ENCODE data around the gene PARD3B. TPM values are rescaled to one million over a fixed set of nuclear protein-coding genes. Genes with fewer than 3 reads are reported as not detected.
A peak's percentile ranks its signal among the peaks of the same experiment; 100 is the strongest.

Gene PARD3B, protein sequence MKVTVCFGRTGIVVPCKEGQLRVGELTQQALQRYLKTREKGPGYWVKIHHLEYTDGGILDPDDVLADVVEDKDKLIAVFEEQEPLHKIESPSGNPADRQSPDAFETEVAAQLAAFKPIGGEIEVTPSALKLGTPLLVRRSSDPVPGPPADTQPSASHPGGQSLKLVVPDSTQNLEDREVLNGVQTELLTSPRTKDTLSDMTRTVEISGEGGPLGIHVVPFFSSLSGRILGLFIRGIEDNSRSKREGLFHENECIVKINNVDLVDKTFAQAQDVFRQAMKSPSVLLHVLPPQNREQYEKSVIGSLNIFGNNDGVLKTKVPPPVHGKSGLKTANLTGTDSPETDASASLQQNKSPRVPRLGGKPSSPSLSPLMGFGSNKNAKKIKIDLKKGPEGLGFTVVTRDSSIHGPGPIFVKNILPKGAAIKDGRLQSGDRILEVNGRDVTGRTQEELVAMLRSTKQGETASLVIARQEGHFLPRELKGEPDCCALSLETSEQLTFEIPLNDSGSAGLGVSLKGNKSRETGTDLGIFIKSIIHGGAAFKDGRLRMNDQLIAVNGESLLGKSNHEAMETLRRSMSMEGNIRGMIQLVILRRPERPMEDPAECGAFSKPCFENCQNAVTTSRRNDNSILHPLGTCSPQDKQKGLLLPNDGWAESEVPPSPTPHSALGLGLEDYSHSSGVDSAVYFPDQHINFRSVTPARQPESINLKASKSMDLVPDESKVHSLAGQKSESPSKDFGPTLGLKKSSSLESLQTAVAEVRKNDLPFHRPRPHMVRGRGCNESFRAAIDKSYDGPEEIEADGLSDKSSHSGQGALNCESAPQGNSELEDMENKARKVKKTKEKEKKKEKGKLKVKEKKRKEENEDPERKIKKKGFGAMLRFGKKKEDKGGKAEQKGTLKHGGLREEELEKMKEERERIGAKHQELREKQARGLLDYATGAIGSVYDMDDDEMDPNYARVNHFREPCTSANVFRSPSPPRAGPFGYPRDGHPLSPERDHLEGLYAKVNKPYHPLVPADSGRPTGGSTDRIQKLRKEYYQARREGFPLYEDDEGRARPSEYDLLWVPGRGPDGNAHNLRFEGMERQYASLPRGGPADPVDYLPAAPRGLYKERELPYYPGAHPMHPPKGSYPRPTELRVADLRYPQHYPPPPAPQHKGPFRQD (N-terminal part only)
- total RNA-seq, result 10 to 100 TPM; 14.3 to 42.6 (median 30.8) TPM
- 1 to 10 TPM; 1.8 to 7.2 (median 3.7) TPM for polyA plus RNA-seq
- long read RNA-seq, donor 1, result 0 reads
- long read RNA-seq, donor 2, partial matches to known transcripts, result 0 of 1 reads
- long read RNA-seq, donor 2, other reads (novel, unspliced or antisense), result 0 of 1 reads
- long read RNA-seq, donor 3, result 0 reads
- long read RNA-seq, donor 4, result 0 reads
- long read RNA-seq, donor 5, result 0 reads
- long read RNA-seq, donor 6, result 0 reads
- long read RNA-seq, donor 7, result 0 reads
- long read RNA-seq, donor 8, result 0 reads
- long read RNA-seq, donor 9, result 0 reads
- long read RNA-seq, donor 10, result 0 reads

DNA sequence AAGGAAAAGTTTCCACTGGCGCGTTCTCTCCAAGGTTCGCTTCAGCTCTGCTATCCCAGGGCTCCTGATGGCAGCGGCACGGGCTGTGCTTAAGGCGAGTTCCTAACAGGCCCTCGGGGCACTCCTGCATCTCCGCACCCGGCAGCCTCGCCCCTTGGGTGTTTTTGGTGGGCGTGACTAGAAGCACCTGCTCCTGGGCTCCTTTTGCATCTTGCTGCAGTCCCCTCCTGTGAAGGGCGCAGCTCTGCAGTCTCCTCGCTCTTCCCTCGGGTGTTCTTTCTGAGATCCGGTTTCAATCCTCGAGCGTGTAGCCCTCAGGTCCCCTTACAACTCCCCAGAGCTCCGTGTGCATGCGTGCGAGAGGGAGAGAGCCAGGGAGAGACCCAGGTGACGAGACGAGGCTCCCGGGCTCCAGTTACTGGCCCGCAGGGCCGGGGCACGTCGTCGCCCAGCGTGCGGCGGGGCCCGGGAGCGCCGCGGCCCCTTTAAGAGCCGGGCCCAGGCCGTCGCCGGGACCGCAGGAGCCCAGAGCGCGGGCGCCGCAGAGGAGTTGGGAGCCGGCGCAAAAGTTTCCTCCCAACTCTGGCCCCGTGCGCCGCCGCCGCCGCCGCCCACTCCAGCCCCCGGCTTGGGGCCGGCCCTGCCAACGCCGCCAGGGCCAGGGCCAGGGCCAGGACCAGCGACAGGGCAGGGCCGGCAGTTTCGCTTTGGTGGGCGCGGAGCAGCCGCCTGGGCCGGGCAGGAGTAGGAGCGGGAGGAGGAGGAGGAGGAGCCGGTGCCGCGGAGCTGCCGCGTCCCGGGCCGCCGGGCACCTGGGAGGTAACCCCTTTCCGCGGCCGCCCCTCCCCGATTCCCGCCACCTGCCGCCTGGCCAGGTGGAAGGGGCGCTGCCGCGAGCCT is at the start of gene PARD3B:
TSS of gene PARD3B (plus strand) at position 515 of the 900 bp plus-strand sequence. CDS start 525 bp downstream, outside the sequence.
- 0 to 1% (median 1%) methylated on average over 19 to 82 of the region's 82 CpGs for WGBS, 5 donors
- DNase-seq, result peak; percentile 74 to 89
- Histone ChIP-seq H3K9me3 (no peaks in the 10 kb centered on the region), H3K4me3 (peak within 1 kb of the TSS; percentile 69 to 86 (median 83)), H3K36me3 (no peaks in the 10 kb centered on the region), H3K27me3 (peaks cover 0 to 10% (median 0%) of the 10 kb centered on the region in 3 donors), H3K27ac (peak within 1 kb of the TSS; percentile 87 to 92 (median 91)), H3K4me1 (peaks cover 7 to 41% (median 24%) of the 10 kb centered on the region in 4 donors)
- intact Hi-C loops (cut with DNase I; ENCODE audit: low total_unique reads), result no loop called here
- TF ChIP-seq POLR2A (IDR thresholded peaks at IDR 0.05), result no peak
- peak in 1 of 3 donors; percentile 14 for TF ChIP-seq POLR2AphosphoS5 (IDR thresholded peaks at IDR 0.05)

DNA sequence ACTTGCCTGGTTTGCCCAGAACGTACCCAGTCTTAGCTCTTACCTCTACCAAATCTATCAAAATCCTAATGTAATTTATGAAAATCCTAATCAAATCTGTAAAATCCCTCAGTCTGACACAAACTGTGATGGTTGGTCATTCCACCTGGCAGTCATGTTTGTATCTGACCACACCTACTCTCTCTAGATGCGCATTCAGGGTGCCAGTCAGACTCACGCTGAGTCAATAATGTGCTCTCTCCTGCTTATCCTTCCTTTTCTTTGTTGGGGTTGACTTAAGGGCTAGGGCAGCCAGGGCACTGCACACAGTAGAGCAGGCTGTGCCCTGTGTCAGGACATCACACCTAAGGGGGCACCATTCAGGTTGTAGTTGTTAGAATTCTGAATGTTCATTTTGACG is 48.5 kb upstream of the PARD3B start:
- no peak for DNase-seq
- WGBS, 5 donors, result 80 to 86% (median 82%) methylated on average over 4 of the region's 4 CpGs
- Histone ChIP-seq H3K9me3 (no peaks in the 10 kb centered on the region), H3K27ac (no peak overlapping the region), H3K4me1 (no peaks in the 10 kb centered on the region), H3K4me3 (no peak overlapping the region), H3K27me3 (no peaks in the 10 kb centered on the region), H3K36me3 (no peaks in the 10 kb centered on the region)
- intact Hi-C loops (cut with DNase I; ENCODE audit: low total_unique reads), result no loop called here
- TF ChIP-seq EP300 (IDR thresholded peaks at IDR 0.05) (no peak), POLR2A (IDR thresholded peaks at IDR 0.05) (no peak), POLR2AphosphoS5 (IDR thresholded peaks at IDR 0.05) (no peak)
- TF ChIP-seq, protein P1, sequence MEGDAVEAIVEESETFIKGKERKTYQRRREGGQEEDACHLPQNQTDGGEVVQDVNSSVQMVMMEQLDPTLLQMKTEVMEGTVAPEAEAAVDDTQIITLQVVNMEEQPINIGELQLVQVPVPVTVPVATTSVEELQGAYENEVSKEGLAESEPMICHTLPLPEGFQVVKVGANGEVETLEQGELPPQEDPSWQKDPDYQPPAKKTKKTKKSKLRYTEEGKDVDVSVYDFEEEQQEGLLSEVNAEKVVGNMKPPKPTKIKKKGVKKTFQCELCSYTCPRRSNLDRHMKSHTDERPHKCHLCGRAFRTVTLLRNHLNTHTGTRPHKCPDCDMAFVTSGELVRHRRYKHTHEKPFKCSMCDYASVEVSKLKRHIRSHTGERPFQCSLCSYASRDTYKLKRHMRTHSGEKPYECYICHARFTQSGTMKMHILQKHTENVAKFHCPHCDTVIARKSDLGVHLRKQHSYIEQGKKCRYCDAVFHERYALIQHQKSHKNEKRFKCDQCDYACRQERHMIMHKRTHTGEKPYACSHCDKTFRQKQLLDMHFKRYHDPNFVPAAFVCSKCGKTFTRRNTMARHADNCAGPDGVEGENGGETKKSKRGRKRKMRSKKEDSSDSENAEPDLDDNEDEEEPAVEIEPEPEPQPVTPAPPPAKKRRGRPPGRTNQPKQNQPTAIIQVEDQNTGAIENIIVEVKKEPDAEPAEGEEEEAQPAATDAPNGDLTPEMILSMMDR (IDR thresholded peaks at IDR 0.05), result no peak

DNA sequence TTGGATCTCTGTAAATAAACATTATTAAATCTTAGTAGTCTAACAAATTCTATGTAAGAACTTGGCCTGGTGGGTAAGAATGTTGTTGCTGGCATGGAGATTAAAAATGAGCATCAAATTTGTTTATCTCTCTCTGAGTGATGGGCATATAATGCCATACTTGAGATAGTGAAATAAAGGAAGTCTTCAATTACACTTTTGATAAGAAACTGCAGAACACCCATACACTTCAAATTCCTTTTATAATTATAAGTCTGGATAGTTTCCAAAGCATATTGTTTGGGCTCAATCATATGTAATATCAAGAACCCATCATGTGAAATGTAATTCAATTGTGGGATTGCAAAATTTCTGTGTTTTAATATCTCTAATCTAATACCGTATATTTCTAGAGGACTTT is 47.4 kb upstream of the PARD3B start:
- 60 to 90% (median 85%) methylated on average over 1 of the region's 1 CpG for WGBS, 5 donors
- Histone ChIP-seq H3K9me3 (no peaks in the 10 kb centered on the region), H3K27me3 (no peaks in the 10 kb centered on the region), H3K36me3 (no peaks in the 10 kb centered on the region), H3K4me3 (no peak overlapping the region), H3K4me1 (no peaks in the 10 kb centered on the region), H3K27ac (no peak overlapping the region)
- DNase-seq, result no peak
- intact Hi-C loops (cut with DNase I; ENCODE audit: low total_unique reads), result no loop called here
- TF ChIP-seq EP300 (IDR thresholded peaks at IDR 0.05), result no peak
- TF ChIP-seq, protein P1 (IDR thresholded peaks at IDR 0.05), result no peak
- TF ChIP-seq POLR2A (IDR thresholded peaks at IDR 0.05), result no peak
- TF ChIP-seq POLR2AphosphoS5 (IDR thresholded peaks at IDR 0.05), result no peak

DNA sequence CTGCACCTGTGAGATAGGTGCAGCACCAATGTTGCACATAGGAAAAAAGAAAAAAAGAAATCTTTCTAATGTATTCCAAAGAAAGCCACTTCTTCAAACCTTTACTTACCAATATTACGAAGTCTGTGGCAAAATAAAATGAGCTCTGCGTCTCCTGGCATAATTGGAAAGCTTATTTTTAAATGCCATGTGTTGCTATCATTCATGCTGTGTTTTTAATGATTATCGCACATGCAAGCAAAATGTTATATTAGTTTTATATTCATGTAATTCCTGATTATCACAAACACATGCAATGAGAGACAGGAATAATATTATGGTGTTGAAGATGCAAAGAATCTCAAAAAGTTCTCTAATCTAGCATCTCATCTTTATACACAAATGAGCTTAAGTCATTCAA is 47.0 kb upstream of the PARD3B start:
- TF ChIP-seq POLR2A (IDR thresholded peaks at IDR 0.05), result no peak
- TF ChIP-seq, protein P1 (IDR thresholded peaks at IDR 0.05), result no peak
- TF ChIP-seq EP300 (IDR thresholded peaks at IDR 0.05), result no peak
- TF ChIP-seq POLR2AphosphoS5 (IDR thresholded peaks at IDR 0.05), result no peak
- WGBS, 5 donors, result 88 to 95% (median 93%) methylated on average over 3 of the region's 3 CpGs
- Histone ChIP-seq H3K36me3 (no peaks in the 10 kb centered on the region), H3K4me3 (no peak overlapping the region), H3K4me1 (no peaks in the 10 kb centered on the region), H3K9me3 (no peaks in the 10 kb centered on the region), H3K27ac (no peak overlapping the region), H3K27me3 (no peaks in the 10 kb centered on the region)
- intact Hi-C loops (cut with DNase I; ENCODE audit: low total_unique reads), result no loop called here
- DNase-seq, result no peak

All from stomach (tissue), 19 donors.